ENCODE measurements around the gene SLC38A11. TPM values are rescaled to one million over a fixed set of nuclear protein-coding genes. Genes with fewer than 3 reads are reported as not detected.
"Not testable (repeated sequence)": the region's sequence is repeated elsewhere in the genome, so short reads cannot be mapped to it uniquely, and the experiment has no call there.

SLC38A11 gene
- polyA plus RNA-seq (2013, experiment 1 of 2), result not detected
- polyA plus RNA-seq (2013, experiment 2 of 2), result not detected

- H3K18ac ChIP-seq (ENCODE audit: low read length), result no peak within 1 kb of the TSS
- H3K4me3 ChIP-seq (ENCODE audit: low read length in 2 of 2), result no peak within 1 kb of the TSS
Observed at GRCh38 chr2:164954954-164955701, at the start of gene SLC38A11. Gene SLC38A11 (minus strand): TSS chr2:164955525. CDS start chr2:164955247, 278 bp downstream.

GRCh38 chr2:165003443-165004130 lies 48.3 kb upstream of the SLC38A11 start:
- Histone ChIP-seq H3K9ac (ENCODE audit: low read depth, low read length, poor library complexity) (no peak overlapping the region), H3K36me3 (replicated peaks in 1 of 2; ENCODE audit: control insufficient read depth in 2 of 2, insufficient read depth in 2 of 2, low read length in 2 of 2) (no peaks in the 10 kb centered on the region), H2AFZ (ENCODE audit: low read length) (no peak overlapping the region), H2BK120ac (ENCODE audit: low read depth, low read length) (no peak overlapping the region), H3K27me3 (ENCODE audit: control insufficient read depth in 3 of 3, insufficient read depth in 3 of 3, low read depth in 1 of 3, low read length in 3 of 3) (no peaks in the 10 kb centered on the region), H3K23ac (ENCODE audit: low read depth, low read length, poor library complexity) (no peak overlapping the region), H4K91ac (ENCODE audit: low read depth, low read length, poor library complexity) (no peak overlapping the region), H3K27ac (replicated peaks; ENCODE audit: low read length) (no peak overlapping the region), H2AK5ac (ENCODE audit: low read depth, low read length) (no peak overlapping the region), H4K8ac (ENCODE audit: low read depth, low read length) (no peak overlapping the region), H3K9me3 (replicated peaks in 1 of 2; ENCODE audit: control insufficient read depth in 2 of 2, insufficient read depth in 1 of 2, low read depth in 1 of 2, low read length in 2 of 2) (no peaks in the 10 kb centered on the region), H3K4ac (ENCODE audit: low read length) (no peak overlapping the region), H2BK12ac (ENCODE audit: low read length) (no peak overlapping the region), H3K4me3 (ENCODE audit: low read length in 2 of 2) (no peak overlapping the region), H3K79me1 (ENCODE audit: low read depth, low read length) (no peaks in the 10 kb centered on the region), H3K14ac (ENCODE audit: low read length) (no peak overlapping the region), H3K4me2 (ENCODE audit: insufficient read depth, low read length, poor library complexity, severe bottlenecking) (no peak overlapping the region), H2BK5ac (ENCODE audit: low read length) (no peak overlapping the region), H3K4me1 (ENCODE audit: control insufficient read depth in 2 of 2, insufficient read depth in 1 of 2, low read depth in 1 of 2, low read length in 2 of 2) (no peaks in the 10 kb centered on the region), H3K18ac (ENCODE audit: low read length) (no peak overlapping the region), H2BK15ac (ENCODE audit: low read length) (no peak overlapping the region)
- no peak for DNase-seq (ENCODE audit: low spot score)
- WGBS, 2 donors (ENCODE audit: extremely low coverage in 2 of 2, insufficient read length in 2 of 2, insufficient replicate concordance in 1 of 2), result no CpG with 5 or more reads among the region's 24 CpGs

More at GRCh38 chr2:164954954-164955701, at the start of gene SLC38A11:
- DNase-seq (ENCODE audit: low spot score), result no peak
- Histone ChIP-seq H2BK15ac (ENCODE audit: low read length) (no peak within 1 kb of the TSS), H3K4me2 (ENCODE audit: insufficient read depth, low read length, poor library complexity, severe bottlenecking) (no peak within 1 kb of the TSS), H2BK120ac (ENCODE audit: low read depth, low read length) (no peak within 1 kb of the TSS), H3K4me1 (ENCODE audit: control insufficient read depth in 2 of 2, insufficient read depth in 1 of 2, low read depth in 1 of 2, low read length in 2 of 2) (no peaks in the 10 kb centered on the region), H2BK12ac (ENCODE audit: low read length) (no peak within 1 kb of the TSS), H3K9ac (ENCODE audit: low read depth, low read length, poor library complexity) (no peak within 1 kb of the TSS), H3K4ac (ENCODE audit: low read length) (no peak within 1 kb of the TSS), H3K27me3 (ENCODE audit: control insufficient read depth in 3 of 3, insufficient read depth in 3 of 3, low read depth in 1 of 3, low read length in 3 of 3) (no peaks in the 10 kb centered on the region), H3K9me3 (replicated peaks in 1 of 2; ENCODE audit: control insufficient read depth in 2 of 2, insufficient read depth in 1 of 2, low read depth in 1 of 2, low read length in 2 of 2) (no peaks in the 10 kb centered on the region), H3K14ac (ENCODE audit: low read length) (peak within 1 kb of the TSS; percentile 71), H4K8ac (ENCODE audit: low read depth, low read length) (no peak within 1 kb of the TSS), H3K79me1 (ENCODE audit: low read depth, low read length) (no peaks in the 10 kb centered on the region), H4K91ac (ENCODE audit: low read depth, low read length, poor library complexity) (no peak within 1 kb of the TSS), H3K36me3 (replicated peaks in 1 of 2; ENCODE audit: control insufficient read depth in 2 of 2, insufficient read depth in 2 of 2, low read length in 2 of 2) (no peaks in the 10 kb centered on the region), H3K23ac (ENCODE audit: low read depth, low read length, poor library complexity) (peak within 1 kb of the TSS; percentile 55), H2BK5ac (ENCODE audit: low read length) (no peak within 1 kb of the TSS), H2AFZ (ENCODE audit: low read length) (peak within 1 kb of the TSS; percentile 8), H2AK5ac (ENCODE audit: low read depth, low read length) (peak within 1 kb of the TSS; percentile 56), H3K27ac (replicated peaks; ENCODE audit: low read length) (no peak within 1 kb of the TSS)
- no CpG with 5 or more reads among the region's 34 CpGs for WGBS, 2 donors (ENCODE audit: extremely low coverage in 2 of 2, insufficient read length in 2 of 2, insufficient replicate concordance in 1 of 2)

GRCh38 chr2:165002638-165003037 lies 47.3 kb upstream of the SLC38A11 start:
- Histone ChIP-seq H3K79me1 (ENCODE audit: low read depth, low read length) (no peaks in the 10 kb centered on the region), H3K9me3 (replicated peaks in 1 of 2; ENCODE audit: control insufficient read depth in 2 of 2, insufficient read depth in 1 of 2, low read depth in 1 of 2, low read length in 2 of 2) (no peaks in the 10 kb centered on the region), H4K91ac (ENCODE audit: low read depth, low read length, poor library complexity) (no peak overlapping the region), H3K23ac (ENCODE audit: low read depth, low read length, poor library complexity) (no peak overlapping the region), H2BK12ac (ENCODE audit: low read length) (no peak overlapping the region), H2AFZ (ENCODE audit: low read length) (no peak overlapping the region), H3K27ac (replicated peaks; ENCODE audit: low read length) (no peak overlapping the region), H2BK120ac (ENCODE audit: low read depth, low read length) (no peak overlapping the region), H3K4me3 (ENCODE audit: low read length in 2 of 2) (no peak overlapping the region), H4K8ac (ENCODE audit: low read depth, low read length) (no peak overlapping the region), H3K9ac (ENCODE audit: low read depth, low read length, poor library complexity) (no peak overlapping the region), H3K4ac (ENCODE audit: low read length) (no peak overlapping the region), H3K4me2 (ENCODE audit: insufficient read depth, low read length, poor library complexity, severe bottlenecking) (no peak overlapping the region), H2BK15ac (ENCODE audit: low read length) (no peak overlapping the region), H3K36me3 (replicated peaks in 1 of 2; ENCODE audit: control insufficient read depth in 2 of 2, insufficient read depth in 2 of 2, low read length in 2 of 2) (no peaks in the 10 kb centered on the region), H3K14ac (ENCODE audit: low read length) (no peak overlapping the region), H2AK5ac (ENCODE audit: low read depth, low read length) (no peak overlapping the region), H2BK5ac (ENCODE audit: low read length) (no peak overlapping the region), H3K18ac (ENCODE audit: low read length) (no peak overlapping the region), H3K4me1 (ENCODE audit: control insufficient read depth in 2 of 2, insufficient read depth in 1 of 2, low read depth in 1 of 2, low read length in 2 of 2) (no peaks in the 10 kb centered on the region), H3K27me3 (ENCODE audit: control insufficient read depth in 3 of 3, insufficient read depth in 3 of 3, low read depth in 1 of 3, low read length in 3 of 3) (no peaks in the 10 kb centered on the region)
- DNase-seq (ENCODE audit: low spot score), result no peak
- WGBS, 2 donors (ENCODE audit: extremely low coverage in 2 of 2, insufficient read length in 2 of 2, insufficient replicate concordance in 1 of 2), result no CpG with 5 or more reads among the region's 1 CpG

- not testable (repeated sequence) for DNase-seq (ENCODE audit: low spot score); H3K9me3 ChIP-seq (replicated peaks in 1 of 2; ENCODE audit: control insufficient read depth in 2 of 2, insufficient read depth in 1 of 2, low read depth in 1 of 2, low read length in 2 of 2); H2BK5ac ChIP-seq (ENCODE audit: low read length); H3K9ac ChIP-seq (ENCODE audit: low read depth, low read length, poor library complexity); H3K79me1 ChIP-seq (ENCODE audit: low read depth, low read length); H3K14ac ChIP-seq (ENCODE audit: low read length); H2BK120ac ChIP-seq (ENCODE audit: low read depth, low read length); H3K36me3 ChIP-seq (replicated peaks in 1 of 2; ENCODE audit: control insufficient read depth in 2 of 2, insufficient read depth in 2 of 2, low read length in 2 of 2); H3K27ac ChIP-seq (replicated peaks; ENCODE audit: low read length); H3K18ac ChIP-seq (ENCODE audit: low read length); H3K4ac ChIP-seq (ENCODE audit: low read length); H3K23ac ChIP-seq (ENCODE audit: low read depth, low read length, poor library complexity); H2BK12ac ChIP-seq (ENCODE audit: low read length); H2AK5ac ChIP-seq (ENCODE audit: low read depth, low read length); H2BK15ac ChIP-seq (ENCODE audit: low read length); H3K4me2 ChIP-seq (ENCODE audit: insufficient read depth, low read length, poor library complexity, severe bottlenecking); H3K4me3 ChIP-seq (ENCODE audit: low read length in 2 of 2); H4K91ac ChIP-seq (ENCODE audit: low read depth, low read length, poor library complexity); H4K8ac ChIP-seq (ENCODE audit: low read depth, low read length); H3K27me3 ChIP-seq (ENCODE audit: control insufficient read depth in 3 of 3, insufficient read depth in 3 of 3, low read depth in 1 of 3, low read length in 3 of 3); H2AFZ ChIP-seq (ENCODE audit: low read length); H3K4me1 ChIP-seq (ENCODE audit: control insufficient read depth in 2 of 2, insufficient read depth in 1 of 2, low read depth in 1 of 2, low read length in 2 of 2)
- no CpG with 5 or more reads among the region's 43 CpGs for WGBS, 2 donors (ENCODE audit: extremely low coverage in 2 of 2, insufficient read length in 2 of 2, insufficient replicate concordance in 1 of 2)
Observed at GRCh38 chr2:164994664-164995299, 39.5 kb upstream of the SLC38A11 start.

All from neuronal stem cell (in vitro differentiated cells).